HepG2 (cell line): Measurements from ENCODE around the gene POP7.

Source experiments
- KLF6 ChIP-seq: IDR thresholded peaks from 2 replicates; pipeline ENCODE4 v1.8.0; 2016; ENCODE audit warnings: missing biosample characterization, missing genetic modification reagents
- NPAS2 ChIP-seq: sonication (generic); formaldehyde crosslinking; IDR thresholded peaks from 2 replicates; pipeline ENCODE4 v1.8.0; 2022; ENCODE audit warnings: mild to moderate bottlenecking, missing genetic modification reagents, borderline replicate concordance
- PCBP2 ChIP-seq: fragments of 200-400 bp; formaldehyde crosslinking; optimal IDR thresholded peaks from 2 replicates; pipeline ENCODE3; 2018; ENCODE audit warnings: low read length, low read depth; ENCODE audit not compliant: poor library complexity, severe bottlenecking
- ZZZ3 ChIP-seq: sonication (generic); formaldehyde crosslinking; IDR thresholded peaks from 2 replicates; pipeline ENCODE4 v1.4.0; 2020; ENCODE audit warnings: missing genetic modification reagents, mild to moderate bottlenecking, borderline replicate concordance

DNA sequence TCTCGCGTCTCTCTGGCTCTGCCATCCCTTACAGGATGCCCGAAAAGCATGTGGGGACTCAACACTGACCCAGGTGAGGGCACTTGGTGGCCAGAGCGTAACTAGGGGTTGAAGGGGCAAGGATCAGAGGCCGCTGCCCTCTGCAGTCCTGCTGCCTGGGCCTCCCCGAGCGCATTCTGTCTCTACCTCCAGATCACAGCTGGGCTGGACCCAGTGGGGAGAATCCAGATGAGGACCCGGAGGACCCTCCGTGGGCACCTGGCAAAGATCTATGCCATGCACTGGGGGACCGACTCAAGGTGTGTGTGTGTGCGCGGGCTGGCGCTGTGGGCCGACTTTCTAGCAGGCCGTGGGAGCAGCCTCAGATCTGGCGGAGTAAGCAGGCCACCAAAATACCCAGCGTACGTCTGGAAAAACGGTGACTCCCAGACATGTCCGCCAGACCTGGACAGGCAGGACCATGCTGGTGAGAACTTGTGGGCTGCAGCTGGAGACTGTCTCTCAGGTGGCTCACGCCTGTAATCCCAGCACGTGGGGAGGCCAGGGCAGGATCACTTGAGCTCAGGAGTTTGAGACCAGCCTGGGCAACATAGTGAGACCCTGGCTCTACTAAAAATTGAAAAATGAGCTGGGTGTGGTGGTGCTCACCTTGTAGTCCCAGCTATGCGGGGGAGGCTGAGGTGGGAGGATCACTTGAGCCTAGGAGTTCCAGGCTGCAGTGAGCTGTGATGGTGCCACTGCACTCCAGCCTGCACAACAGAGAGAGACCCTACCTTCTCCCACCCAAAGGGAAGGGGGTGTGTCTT, 29.2 kb upstream of the POP7 start:
- TF ChIP-seq KLF6 (CRISPR knock-in tag) (no peak), ZZZ3 (CRISPR knock-in tag) (no peak), NPAS2 (CRISPR knock-in tag) (no peak), PCBP2 (no peak)
